Prostate gland (tissue), 2 donors: ENCODE data around the gene PCDHA1.

ENCODE experiments used
- CTCF ChIP-seq, 4 experiments: fragments of 200-600 bp in 2 of 4; fragments of 450-650 bp in 2 of 4; sonication (generic) in 2 of 4; IDR thresholded peaks; 1 replicate in 3 of 4; 2 replicates in 1 of 4; pipeline ENCODE4 v1.5.1; 2016 to 2019; ENCODE audit warnings: antibody characterized with exemption in 4 of 4, mild to moderate bottlenecking in 2 of 4, moderate library complexity in 2 of 4
- POLR2A ChIP-seq: fragments of 450-650 bp; IDR thresholded peaks from one replicate; pipeline ENCODE4 v1.6.1; 2016; ENCODE audit warnings: antibody characterized with exemption, mild to moderate bottlenecking
- POLR2AphosphoS5 ChIP-seq: sonication (generic); formaldehyde crosslinking; IDR thresholded peaks from one replicate; pipeline ENCODE4 v1.6.1; 2017; ENCODE audit warnings: antibody characterized with exemption

- TF ChIP-seq CTCF (IDR thresholded peaks at IDR 0.05) (no peak), POLR2A (no peak), POLR2AphosphoS5 (no peak)
These were observed 232.0 kb downstream of the PCDHA1 start for GRCh38 chr5:141017943-141018342.
